NT2/D1 (cell line): ENCODE data around the gene OTULIN.

Source experiments
- SUZ12 ChIP-seq: IDR thresholded peaks from 2 replicates; pipeline ENCODE4 v1.6.1; 2011; ENCODE audit not compliant: insufficient read length, insufficient read depth; ENCODE audit errors: extremely low read depth
- ZNF274 ChIP-seq: IDR thresholded peaks from 2 replicates; pipeline ENCODE4 v1.6.1; 2011; ENCODE audit warnings: mild to moderate bottlenecking, low read depth, low read length

GRCh38 chr5:14701556-14701955, 37.0 kb downstream of the OTULIN start:
- TF ChIP-seq SUZ12 = no peak
- no peak for TF ChIP-seq ZNF274
